ENCODE results near the gene SIGLEC9.

DNA sequence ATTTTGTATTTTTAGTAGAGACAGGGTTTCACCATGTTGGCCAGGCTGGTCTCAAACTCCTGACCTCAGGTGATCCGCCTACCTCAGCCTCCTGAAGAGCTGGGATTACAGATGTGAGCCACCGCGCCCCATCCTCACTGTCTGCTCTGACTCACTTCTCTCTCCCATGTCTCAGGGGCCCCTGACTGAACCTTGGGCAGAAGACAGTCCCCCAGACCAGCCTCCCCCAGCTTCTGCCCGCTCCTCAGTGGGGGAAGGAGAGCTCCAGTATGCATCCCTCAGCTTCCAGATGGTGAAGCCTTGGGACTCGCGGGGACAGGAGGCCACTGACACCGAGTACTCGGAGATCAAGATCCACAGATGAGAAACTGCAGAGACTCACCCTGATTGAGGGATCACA is 5.0 kb downstream of the SIGLEC9 start:
- TF ChIP-seq POLR2A (IDR thresholded peaks at IDR 0.05) (no peak), EP300 (IDR thresholded peaks at IDR 0.05) (no peak)
- TF ChIP-seq, protein P1, sequence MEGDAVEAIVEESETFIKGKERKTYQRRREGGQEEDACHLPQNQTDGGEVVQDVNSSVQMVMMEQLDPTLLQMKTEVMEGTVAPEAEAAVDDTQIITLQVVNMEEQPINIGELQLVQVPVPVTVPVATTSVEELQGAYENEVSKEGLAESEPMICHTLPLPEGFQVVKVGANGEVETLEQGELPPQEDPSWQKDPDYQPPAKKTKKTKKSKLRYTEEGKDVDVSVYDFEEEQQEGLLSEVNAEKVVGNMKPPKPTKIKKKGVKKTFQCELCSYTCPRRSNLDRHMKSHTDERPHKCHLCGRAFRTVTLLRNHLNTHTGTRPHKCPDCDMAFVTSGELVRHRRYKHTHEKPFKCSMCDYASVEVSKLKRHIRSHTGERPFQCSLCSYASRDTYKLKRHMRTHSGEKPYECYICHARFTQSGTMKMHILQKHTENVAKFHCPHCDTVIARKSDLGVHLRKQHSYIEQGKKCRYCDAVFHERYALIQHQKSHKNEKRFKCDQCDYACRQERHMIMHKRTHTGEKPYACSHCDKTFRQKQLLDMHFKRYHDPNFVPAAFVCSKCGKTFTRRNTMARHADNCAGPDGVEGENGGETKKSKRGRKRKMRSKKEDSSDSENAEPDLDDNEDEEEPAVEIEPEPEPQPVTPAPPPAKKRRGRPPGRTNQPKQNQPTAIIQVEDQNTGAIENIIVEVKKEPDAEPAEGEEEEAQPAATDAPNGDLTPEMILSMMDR (IDR thresholded peaks at IDR 0.05), result no peak

Measured in ovary (tissue), 3 donors.